Naive thymus-derived CD4-positive, alpha-beta T cell (primary cell): ENCODE data around the gene LCN6. TPM values are rescaled to one million over a fixed set of nuclear protein-coding genes. Genes with fewer than 3 reads are reported as not detected.
"Not testable (repeated sequence)": the region's sequence is repeated elsewhere in the genome, so short reads cannot be mapped to it uniquely, and the experiment has no call there.

Source experiments
- ATAC-seq: fragments of 150-1000 bp; cut with Tn5 transposase; 2 replicates; pipeline ENCODE4 v1.10.0; 2021; ENCODE audit warnings: mild to moderate bottlenecking, moderate library complexity
- CTCF ChIA-PET: fragments of 350-600 bp; sonication (Branson Sonifier 250); formaldehyde crosslinking; loops from one replicate; lab custom pipeline; 2021; ENCODE audit warnings: antibody characterized with exemption; lab: Charles Lee
- POLR2A ChIA-PET: fragments of 350-600 bp; sonication (Branson Sonifier 250); formaldehyde crosslinking; loops from one replicate; lab custom pipeline; 2021; ENCODE audit warnings: antibody characterized with exemption, inconsistent platforms; lab: Charles Lee
- DNase-seq, 9 donors: peaks; one replicate each; pipeline versions ENCODE4 v3.0.0 to v3.0.0-alpha.2; 2020 to 2022; ENCODE audit warnings: mixed read lengths in 1 of 9
- H3K27ac ChIP-seq: one replicate; pipeline ENCODE4 v1.7.0; 2013; ENCODE audit warnings: mild to moderate bottlenecking, low read depth, low read length, moderate library complexity
- H3K27me3 ChIP-seq, 2 donors: one replicate each; pipeline ENCODE4 v1.7.0; 2013; ENCODE audit warnings: low read length in 2 of 2, mild to moderate bottlenecking in 2 of 2, moderate library complexity in 2 of 2; ENCODE audit not compliant: control insufficient read depth in 2 of 2, insufficient read depth in 2 of 2
- H3K36me3 ChIP-seq, 3 experiments: 1 replicate in 2 of 3; 2 replicates in 1 of 3; pipeline ENCODE4 v1.7.0; 2013; ENCODE audit warnings: low read length in 3 of 3, mild to moderate bottlenecking in 3 of 3, moderate library complexity in 1 of 3; ENCODE audit not compliant: insufficient read depth in 3 of 3, control insufficient read depth in 2 of 3
- H3K4me1 ChIP-seq, 2 donors: one replicate each; pipeline ENCODE4 v1.7.0; 2013; ENCODE audit warnings: low read length in 2 of 2, mild to moderate bottlenecking in 2 of 2, moderate library complexity in 1 of 2; ENCODE audit not compliant: control insufficient read depth in 2 of 2, insufficient read depth in 2 of 2
- H3K4me3 ChIP-seq: 2 replicates; pipeline ENCODE4 v1.7.0; 2013; ENCODE audit warnings: mild to moderate bottlenecking, low read length
- H3K9me3 ChIP-seq, 3 experiments: 1 replicate in 2 of 3; 2 replicates in 1 of 3; pipeline ENCODE4 v1.7.0; 2013; ENCODE audit warnings: low read length in 3 of 3; ENCODE audit not compliant: control insufficient read depth in 2 of 3
- H3K27ac Mint-ChIP-seq, 9 donors: one replicate each; pipeline ENCODE4 v1.8.0; 2020 to 2022; ENCODE audit warnings: mixed read lengths in 9 of 9, mild to moderate bottlenecking in 8 of 9, moderate library complexity in 5 of 9, inconsistent platforms in 2 of 9
- H3K27me3 Mint-ChIP-seq, 5 donors: one replicate each; pipeline ENCODE4 v1.8.0; 2021 to 2022; ENCODE audit warnings: mixed read lengths in 5 of 5, mild to moderate bottlenecking in 1 of 5
- H3K36me3 Mint-ChIP-seq, 5 donors: one replicate each; pipeline ENCODE4 v1.8.0; 2020 to 2022; ENCODE audit warnings: mixed read lengths in 5 of 5, mild to moderate bottlenecking in 3 of 5, inconsistent platforms in 1 of 5
- H3K4me1 Mint-ChIP-seq, 7 donors: one replicate each; pipeline ENCODE4 v1.8.0; 2020 to 2022; ENCODE audit warnings: mixed read lengths in 7 of 7, mild to moderate bottlenecking in 3 of 7, inconsistent platforms in 1 of 7
- H3K4me3 Mint-ChIP-seq, 10 donors: one replicate each; pipeline ENCODE4 v1.8.0; 2020 to 2022; ENCODE audit warnings: mild to moderate bottlenecking in 10 of 10, mixed read lengths in 10 of 10, moderate library complexity in 6 of 10, inconsistent platforms in 2 of 10
- H3K9me3 Mint-ChIP-seq, 11 donors: one replicate each; pipeline ENCODE4 v1.8.0; 2020 to 2022; ENCODE audit warnings: mixed read lengths in 11 of 11, mild to moderate bottlenecking in 4 of 11, inconsistent platforms in 1 of 11, moderate library complexity in 1 of 11
- intact Hi-C, 2 donors: fragments of 100-400 bp; cut with micrococcal nuclease; formaldehyde crosslinking; loops; one replicate each; pipeline ENCODE4 v1.15.1; 2023
- polyA plus RNA-seq, 2 donors: library from polyadenylated mRNA; unstranded; fragments of 300-500 nt; fragmentation: Illumina TruSeq; gene quantifications; one replicate each; pipeline ENCODE4 v1.2.3, GENCODE V29; 2021
- total RNA-seq, 6 experiments: library from RNA in 5 of 6; stranded (reverse) in 5 of 6; gene quantifications; 1 replicate in 5 of 6; 2 replicates in 1 of 6; pipeline ENCODE4 v1.2.3 and lab custom pipeline; 2021 to 2026

Gene LCN6
- total and polyA plus RNA-seq, 7 experiments from 2014 or later = not detected

DNA sequence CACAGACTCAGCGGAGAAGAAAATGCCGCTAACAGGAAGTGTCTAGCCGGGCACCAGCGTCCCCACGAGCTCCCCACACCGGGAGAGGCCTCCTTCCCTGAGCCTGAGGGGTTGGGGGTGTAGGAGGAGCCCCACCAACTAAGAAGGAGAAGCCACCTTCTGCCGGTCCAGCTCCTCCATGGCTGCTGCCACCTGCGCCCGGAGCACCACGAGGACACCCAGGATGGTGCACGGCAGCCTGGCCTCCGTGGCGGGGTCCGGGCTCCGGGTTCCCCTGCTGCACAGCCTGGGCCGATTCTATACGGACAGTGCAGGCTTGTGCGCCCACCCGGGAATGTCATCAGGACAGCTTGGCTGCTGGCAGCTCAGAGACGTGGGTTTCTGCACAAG, 9.4 kb upstream of the LCN6 start:
- ATAC-seq (no peak), DNase-seq (no peak)
- Histone ChIP-seq H3K27me3 (no peaks in the 10 kb centered on the region), H3K27ac (no peak overlapping the region), H3K36me3 (no peaks in the 10 kb centered on the region), H3K4me3 (no peak overlapping the region), H3K4me1 (no peaks in the 10 kb centered on the region), H3K9me3 (no peaks in the 10 kb centered on the region)
- H3K36me3 Mint-ChIP-seq = peaks cover 0 to 5% (median under 1%) of the 10 kb centered on the region in 5 donors
- H3K4me3 Mint-ChIP-seq = no peak overlapping the region
- peaks cover 2 to 10% (median 4%) of the 10 kb centered on the region in 5 donors for H3K27me3 Mint-ChIP-seq
- ChIA-PET POLR2A (no interaction called here), CTCF (interaction anchor here (0.5 kb wide), 1 partner anchor 312 kb away, joined by 4 read pairs; no protein-coding TSS in a partner anchor)
- intact Hi-C loops = no loop called here
- no peak overlapping the region for H3K27ac Mint-ChIP-seq
- H3K4me1 Mint-ChIP-seq = peaks cover 0 to 5% (median 0%) of the 10 kb centered on the region in 7 donors
- H3K9me3 Mint-ChIP-seq = peaks cover 0 to 13% (median 3%) of the 10 kb centered on the region in 11 donors

DNA sequence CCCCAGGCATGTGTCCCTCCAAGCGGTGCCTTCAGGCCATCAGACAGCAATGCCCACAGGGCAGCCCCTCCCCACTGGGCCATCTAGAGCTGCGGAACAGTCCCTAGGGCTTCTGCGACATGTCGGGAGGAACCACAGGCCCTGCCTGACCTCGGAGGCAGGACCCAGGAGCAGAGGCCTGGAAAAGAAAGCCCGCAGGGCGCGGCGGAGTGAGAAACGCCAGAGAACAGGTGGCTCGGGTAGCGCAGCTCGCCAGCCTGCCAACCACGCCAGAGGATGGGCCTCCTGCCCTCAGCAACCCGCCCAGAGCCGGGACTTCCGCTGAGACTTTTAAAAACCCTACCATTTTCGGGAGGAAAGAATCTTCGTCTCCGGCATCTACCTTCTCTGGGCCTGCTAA, 9.0 kb upstream of the LCN6 start:
- Mint-ChIP-seq H3K9me3 (peaks cover 3 to 17% (median 7%) of the 10 kb centered on the region in 11 donors), H3K4me1 (peaks cover 0 to 5% (median 0%) of the 10 kb centered on the region in 7 donors), H3K4me3 (no peak overlapping the region), H3K36me3 (peaks cover 0 to 9% (median 5%) of the 10 kb centered on the region in 5 donors), H3K27me3 (peaks cover 2 to 15% (median 8%) of the 10 kb centered on the region in 5 donors), H3K27ac (no peak overlapping the region)
- Histone ChIP-seq H3K9me3 (no peaks in the 10 kb centered on the region), H3K4me3 (no peak overlapping the region), H3K27ac (no peak overlapping the region), H3K27me3 (no peaks in the 10 kb centered on the region), H3K36me3 (no peaks in the 10 kb centered on the region), H3K4me1 (no peaks in the 10 kb centered on the region)
- intact Hi-C loops = no loop called here
- POLR2A ChIA-PET = no interaction called here
- CTCF ChIA-PET = no interaction called here
- ATAC-seq = no peak
- no peak for DNase-seq

DNA sequence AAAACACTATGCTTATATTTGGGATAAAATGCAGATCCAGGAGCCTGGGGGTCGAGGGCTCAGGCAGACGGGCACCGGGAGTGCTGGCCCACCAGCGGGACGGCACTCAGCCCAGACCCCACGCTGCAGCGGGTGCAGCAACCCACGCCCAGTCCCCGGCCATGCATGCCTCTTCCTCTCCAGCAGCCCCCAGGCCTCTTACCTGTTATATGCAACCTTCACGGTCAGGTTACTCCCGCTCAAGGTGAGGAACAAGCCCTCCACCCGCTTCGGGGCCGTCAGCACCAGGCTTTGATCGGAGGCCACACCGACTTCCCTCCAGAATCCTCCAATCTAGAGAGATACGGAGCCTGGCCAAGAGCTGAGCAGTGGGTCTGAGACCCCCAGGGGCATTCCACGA, 8.5 kb upstream of the LCN6 start:
- H3K36me3 ChIP-seq = no peaks in the 10 kb centered on the region
- no peaks in the 10 kb centered on the region for H3K27me3 ChIP-seq
- H3K9me3 ChIP-seq = no peaks in the 10 kb centered on the region
- ATAC-seq = no peak
- CTCF ChIA-PET = no interaction called here
- Mint-ChIP-seq H3K36me3 (peaks cover 0 to 10% (median 7%) of the 10 kb centered on the region in 5 donors), H3K4me3 (no peak overlapping the region), H3K27me3 (peaks cover 2 to 16% (median 10%) of the 10 kb centered on the region in 5 donors), H3K4me1 (peaks cover 0 to 5% (median 0%) of the 10 kb centered on the region in 7 donors), H3K9me3 (peaks cover 4 to 21% (median 12%) of the 10 kb centered on the region in 11 donors), H3K27ac (no peak overlapping the region)
- no peak for DNase-seq
- H3K27ac ChIP-seq = no peak overlapping the region
- intact Hi-C loops = no loop called here
- H3K4me3 ChIP-seq = no peak overlapping the region
- no peaks in the 10 kb centered on the region for H3K4me1 ChIP-seq
- POLR2A ChIA-PET = no interaction called here

DNA sequence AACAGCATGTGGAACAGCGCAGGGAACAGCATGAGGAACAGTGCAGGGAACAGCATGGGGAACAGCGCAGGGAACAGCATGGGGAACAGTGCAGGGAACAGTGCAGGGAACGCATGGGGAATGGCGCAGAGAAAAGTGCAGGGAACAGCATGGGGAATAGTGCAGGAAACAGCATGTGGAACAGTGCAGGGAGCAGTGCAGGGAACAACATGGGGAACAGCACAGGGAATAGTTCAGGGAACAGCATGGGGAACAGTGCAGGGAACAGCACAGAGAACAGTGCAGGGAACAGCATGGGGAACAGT, 7.8 kb upstream of the LCN6 start:
- peaks cover 0 to 4% (median 0%) of the 10 kb centered on the region in 7 donors for H3K4me1 Mint-ChIP-seq
- DNase-seq (no peak), ATAC-seq (no peak)
- Histone ChIP-seq H3K9me3 (no peaks in the 10 kb centered on the region), H3K27ac (no peak overlapping the region), H3K27me3 (no peaks in the 10 kb centered on the region), H3K36me3 (no peaks in the 10 kb centered on the region), H3K4me3 (no peak overlapping the region), H3K4me1 (no peaks in the 10 kb centered on the region)
- H3K4me3 Mint-ChIP-seq = no peak overlapping the region
- CTCF ChIA-PET = no interaction called here
- H3K9me3 Mint-ChIP-seq = peaks cover 4 to 26% (median 16%) of the 10 kb centered on the region in 11 donors
- peaks cover 0 to 13% (median 7%) of the 10 kb centered on the region in 5 donors for H3K36me3 Mint-ChIP-seq
- intact Hi-C loops = no loop called here
- POLR2A ChIA-PET = no interaction called here
- H3K27ac Mint-ChIP-seq = no peak overlapping the region
- peaks cover 2 to 16% (median 10%) of the 10 kb centered on the region in 5 donors for H3K27me3 Mint-ChIP-seq

DNA sequence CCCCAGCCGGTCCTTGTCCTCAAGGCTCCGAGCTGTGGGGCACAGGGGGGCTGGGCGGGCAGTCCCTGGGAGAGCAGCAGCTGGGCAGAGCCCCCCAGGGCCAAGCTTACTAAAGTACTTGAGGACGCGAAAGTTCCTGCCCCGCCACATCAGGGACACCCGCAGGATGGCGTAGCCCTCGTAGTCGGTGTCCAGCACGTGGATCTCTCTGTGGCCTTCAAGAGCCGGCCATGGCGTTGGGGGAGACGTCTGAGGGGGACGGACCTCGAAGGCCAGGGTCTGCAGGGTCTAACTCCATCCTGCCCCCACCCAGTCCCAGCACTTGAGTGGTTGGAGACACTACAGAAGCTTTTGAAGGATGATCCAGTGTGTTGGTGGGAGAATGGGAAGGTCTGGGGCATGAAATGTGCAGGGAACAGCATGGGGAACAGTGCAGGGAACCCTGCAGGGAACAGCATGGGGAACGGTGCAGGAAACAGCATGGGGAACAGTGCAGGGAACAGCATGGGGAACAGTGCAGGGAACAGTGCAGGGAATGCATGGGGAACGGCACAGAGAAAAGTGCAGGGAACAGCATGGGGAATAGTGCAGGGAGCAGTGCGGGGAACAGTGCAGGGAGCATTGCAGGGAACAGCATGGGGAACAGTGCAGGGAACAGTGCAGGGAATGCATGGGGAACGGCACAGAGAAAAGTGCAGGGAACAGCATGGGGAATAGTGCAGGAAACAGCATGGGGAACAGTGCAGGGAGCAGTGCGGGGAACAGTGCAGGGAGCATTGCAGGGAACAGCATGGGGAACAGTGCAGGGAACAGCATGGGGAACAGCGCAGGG, 7.2 kb upstream of the LCN6 start:
- intact Hi-C loops, ATAC-seq, POLR2A ChIA-PET, H3K27ac ChIP-seq, H3K9me3 ChIP-seq, H3K27me3 ChIP-seq, DNase-seq, CTCF ChIA-PET, H3K36me3 ChIP-seq, H3K4me3 ChIP-seq, H3K27ac Mint-ChIP-seq, H3K4me3 Mint-ChIP-seq, H3K4me1 ChIP-seq, H3K4me1 Mint-ChIP-seq: not testable (repeated sequence)
- peaks cover 0 to 21% (median 6%) of the 10 kb centered on the region in 5 donors for H3K27me3 Mint-ChIP-seq
- H3K9me3 Mint-ChIP-seq = peaks cover 4 to 28% (median 17%) of the 10 kb centered on the region in 11 donors
- H3K36me3 Mint-ChIP-seq = peaks cover 0 to 13% (median 7%) of the 10 kb centered on the region in 5 donors

DNA sequence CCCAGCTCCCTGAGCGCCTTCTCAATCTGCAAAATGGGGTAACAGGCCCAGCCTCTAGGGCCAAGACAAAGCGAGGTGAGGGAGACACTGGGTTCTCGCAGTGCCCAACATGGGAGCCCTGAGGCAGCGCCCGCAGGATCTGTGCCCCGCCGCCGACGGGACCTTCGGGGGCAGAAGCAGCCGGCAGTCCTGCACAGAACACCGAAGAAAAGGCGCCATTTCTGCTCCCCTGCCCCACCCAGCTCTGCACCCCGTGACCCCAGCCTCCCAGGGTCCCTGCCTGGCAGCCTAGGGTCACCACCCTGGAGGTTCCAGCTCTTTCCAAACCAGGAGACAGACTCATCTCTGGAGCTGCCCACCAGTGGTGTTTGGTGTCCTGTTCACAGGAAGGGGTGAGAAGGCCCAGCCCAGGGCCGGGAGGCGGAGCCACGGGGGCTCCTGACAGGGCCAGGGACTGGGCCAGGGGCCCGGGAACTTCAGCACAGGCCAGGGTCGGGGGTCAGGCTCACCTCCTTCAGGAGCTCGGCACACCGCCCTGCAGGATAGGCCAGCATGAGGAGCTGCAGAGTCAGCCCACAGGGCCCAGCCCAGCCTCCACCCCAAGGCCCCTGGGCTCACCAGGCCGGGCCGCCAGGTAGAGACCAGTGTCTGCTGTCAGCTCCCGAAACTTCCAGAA, 6.4 kb upstream of the LCN6 start:
- DNase-seq = no peak
- peaks cover 0 to 5% (median 0%) of the 10 kb centered on the region in 7 donors for H3K4me1 Mint-ChIP-seq
- ChIA-PET POLR2A (no interaction called here), CTCF (no interaction called here)
- H3K4me1 ChIP-seq = no peaks in the 10 kb centered on the region
- peaks cover 4 to 29% (median 23%) of the 10 kb centered on the region in 11 donors for H3K9me3 Mint-ChIP-seq
- no peaks in the 10 kb centered on the region for H3K27me3 ChIP-seq
- no peaks in the 10 kb centered on the region for H3K9me3 ChIP-seq
- no peak overlapping the region for H3K27ac Mint-ChIP-seq
- no peak for ATAC-seq
- no peak overlapping the region for H3K27ac ChIP-seq
- H3K4me3 Mint-ChIP-seq = no peak overlapping the region
- no peaks in the 10 kb centered on the region for H3K36me3 ChIP-seq
- H3K4me3 ChIP-seq = no peak overlapping the region
- peaks cover 0 to 21% (median 6%) of the 10 kb centered on the region in 5 donors for H3K27me3 Mint-ChIP-seq
- intact Hi-C loops = no loop called here
- H3K36me3 Mint-ChIP-seq = peaks cover 0 to 13% (median 7%) of the 10 kb centered on the region in 5 donors
